Mesodermal cell (in vitro differentiated cells): Measurements from ENCODE around the gene EIF1AD.
A peak's percentile ranks its signal among the peaks of the same experiment; 100 is the strongest.
"Not testable (repeated sequence)": the region's sequence is repeated elsewhere in the genome, so short reads cannot be mapped to it uniquely, and the experiment has no call there.

Experiments used
- H3K27ac ChIP-seq: 2 replicates; pipeline ENCODE4 v1.7.0; 2013; ENCODE audit warnings: mild to moderate bottlenecking, low read depth, low read length, moderate library complexity; ENCODE audit not compliant: severe bottlenecking
- H3K36me3 ChIP-seq: 2 replicates; pipeline ENCODE4 v1.7.1; 2013; ENCODE audit warnings: mild to moderate bottlenecking, low read length, moderate library complexity; ENCODE audit not compliant: control insufficient read depth, insufficient read depth
- H3K4me1 ChIP-seq: one replicate; pipeline ENCODE4 v1.7.1; 2013; ENCODE audit warnings: mild to moderate bottlenecking, low read length; ENCODE audit not compliant: insufficient read depth, control insufficient read depth, poor library complexity, severe bottlenecking
- H3K4me3 ChIP-seq: 2 replicates; pipeline ENCODE4 v1.7.0; 2013; ENCODE audit warnings: low read length, control low read depth, mild to moderate bottlenecking; ENCODE audit not compliant: insufficient read depth, poor library complexity, severe bottlenecking; ENCODE audit errors: extremely low read depth
- H3K9me3 ChIP-seq: 2 replicates; pipeline ENCODE4 v1.7.1; 2013; ENCODE audit warnings: mild to moderate bottlenecking, low read length, moderate library complexity; ENCODE audit not compliant: control insufficient read depth
- WGBS, 2 experiments: methylation state at CpG; one replicate each; pipeline ENCODE4 v1.1.5; 2013; ENCODE audit warnings: missing lambda C conversion rate in 2 of 2; ENCODE audit not compliant: insufficient coverage in 2 of 2; 5-methylcytosine and 5-hydroxymethylcytosine counted together

EIF1AD gene

GRCh38 chr11:65962141-65962564 is 39.8 kb downstream of the EIF1AD start:
- H3K4me3 ChIP-seq: peak overlapping the region; percentile 86
- 8 to 11% methylated on average over 6 to 12 of the region's 13 CpGs for WGBS, 2 experiments
- peaks cover 5% of the 10 kb centered on the region for H3K4me1 ChIP-seq
- peaks cover 36% of the 10 kb centered on the region for H3K36me3 ChIP-seq
- no peaks in the 10 kb centered on the region for H3K9me3 ChIP-seq
- no peak overlapping the region for H3K27ac ChIP-seq

- no peaks in the 10 kb centered on the region for H3K9me3 ChIP-seq
- peak within 1 kb of the TSS; percentile 86 for H3K4me3 ChIP-seq
- peak within 1 kb of the TSS; percentile 94 for H3K27ac ChIP-seq
- H3K4me1 ChIP-seq: peaks cover 5% of the 10 kb centered on the region
- WGBS, 2 experiments: 0% methylated on average over 76 to 91 of the region's 97 CpGs
- H3K36me3 ChIP-seq: peaks cover 30% of the 10 kb centered on the region
Observed at GRCh38 chr11:65961267-65962140, 40.5 kb downstream of the EIF1AD start, which contains the start of gene SART1. SART1 (plus strand) TSS chr11:65961734; CDS start chr11:65961781, 47 bp downstream.

GRCh38 chr11:65960824-65961266 is 41.1 kb downstream of the EIF1AD start:
- Histone ChIP-seq H3K36me3 (peaks cover 23% of the 10 kb centered on the region), H3K4me3 (peak overlapping the region; percentile 86), H3K27ac (peak overlapping the region; percentile 94), H3K9me3 (no peaks in the 10 kb centered on the region), H3K4me1 (peaks cover 5% of the 10 kb centered on the region)
- WGBS, 2 experiments: 64 to 71% methylated on average over 10 to 12 of the region's 16 CpGs

- Histone ChIP-seq H3K36me3 (peaks cover 4% of the 10 kb centered on the region), H3K9me3 (no peaks in the 10 kb centered on the region), H3K4me1 (peaks cover 5% of the 10 kb centered on the region), H3K4me3 (no peak overlapping the region), H3K27ac (no peak overlapping the region)
- 81 to 92% methylated on average over 16 to 17 of the region's 17 CpGs for WGBS, 2 experiments
Observed at GRCh38 chr11:65958774-65959420, 43.1 kb downstream of the EIF1AD start.

- WGBS, 2 experiments: 75 to 100% methylated on average over 1 of the region's 4 CpGs
- no peak overlapping the region for H3K4me3 ChIP-seq
- H3K9me3 ChIP-seq: no peaks in the 10 kb centered on the region
- H3K36me3 ChIP-seq: no peaks in the 10 kb centered on the region
- peaks cover 5% of the 10 kb centered on the region for H3K4me1 ChIP-seq
- no peak overlapping the region for H3K27ac ChIP-seq
Observed at GRCh38 chr11:65958291-65958690, 43.7 kb downstream of the EIF1AD start.

GRCh38 chr11:65954771-65955170 is 47.2 kb downstream of the EIF1AD start:
- 79 to 88% methylated on average over 3 to 6 of the region's 8 CpGs for WGBS, 2 experiments

GRCh38 chr11:65953471-65953870 is 48.5 kb downstream of the EIF1AD start:
- Histone ChIP-seq H3K4me3 (no peak overlapping the region), H3K36me3 (no peaks in the 10 kb centered on the region), H3K27ac (no peak overlapping the region), H3K9me3 (no peaks in the 10 kb centered on the region), H3K4me1 (no peaks in the 10 kb centered on the region)
- 88 to 95% methylated on average over 8 to 14 of the region's 20 CpGs for WGBS, 2 experiments

More at GRCh38 chr11:65954771-65955170, 47.2 kb downstream of the EIF1AD start:
- no peaks in the 10 kb centered on the region for H3K4me1 ChIP-seq
- H3K36me3 ChIP-seq: no peaks in the 10 kb centered on the region
- H3K4me3 ChIP-seq: no peak overlapping the region
- no peak overlapping the region for H3K27ac ChIP-seq
- H3K9me3 ChIP-seq: no peaks in the 10 kb centered on the region

GRCh38 chr11:65952052-65952521 is 49.9 kb downstream of the EIF1AD start:
- WGBS, 2 experiments: 90 to 93% methylated on average over 3 to 6 of the region's 6 CpGs
- Histone ChIP-seq H3K4me1 (no peaks in the 10 kb centered on the region), H3K36me3 (no peaks in the 10 kb centered on the region), H3K9me3 (no peaks in the 10 kb centered on the region), H3K4me3 (no peak overlapping the region), H3K27ac (no peak overlapping the region)

- 73% methylated on average over 2 of the region's 3 CpGs; no CpG with 5 or more reads in 1 of the 2 experiments for WGBS, 2 experiments
- H3K27ac ChIP-seq, H3K4me1 ChIP-seq, H3K36me3 ChIP-seq, H3K9me3 ChIP-seq, H3K4me3 ChIP-seq: not testable (repeated sequence)
Observed at GRCh38 chr11:65951641-65952040, 50.3 kb downstream of the EIF1AD start.

GRCh38 chr11:65950711-65951110 is 51.2 kb downstream of the EIF1AD start:
- not testable (repeated sequence) for H3K4me3 ChIP-seq, H3K9me3 ChIP-seq, H3K4me1 ChIP-seq, H3K27ac ChIP-seq, H3K36me3 ChIP-seq
- 100% methylated on average over 2 to 4 of the region's 5 CpGs for WGBS, 2 experiments
